Lower lobe of right lung (tissue), 2 donors: Measurements from ENCODE around the gene FOXP1. TPM values are rescaled to one million over a fixed set of nuclear protein-coding genes. Genes with fewer than 3 reads are reported as not detected.

ENCODE experiments used
- ATAC-seq, 2 donors: fragments of 200-7000 bp; cut with Tn5 transposase; one replicate each; pipeline ENCODE4 v1.9.1; 2020 to 2022; ENCODE audit warnings: mild to moderate bottlenecking in 2 of 2, moderate library complexity in 2 of 2
- DNase-seq: peaks from one replicate; pipeline ENCODE4 v3.0.0-alpha.2; 2020
- H3K27ac ChIP-seq: fragments of 200-600 bp; one replicate; pipeline ENCODE4 v1.8.0; 2022
- H3K27me3 ChIP-seq: fragments of 200-600 bp; one replicate; pipeline ENCODE4 v1.8.0; 2022; ENCODE audit warnings: low read depth
- H3K36me3 ChIP-seq: fragments of 200-600 bp; one replicate; pipeline ENCODE4 v1.8.0; 2022; ENCODE audit warnings: mild to moderate bottlenecking
- H3K4me1 ChIP-seq: fragments of 200-600 bp; one replicate; pipeline ENCODE4 v1.8.0; 2022
- H3K4me3 ChIP-seq: fragments of 200-600 bp; one replicate; pipeline ENCODE4 v1.8.0; 2022; ENCODE audit warnings: mild to moderate bottlenecking
- H3K9me3 ChIP-seq: fragments of 200-600 bp; one replicate; pipeline ENCODE4 v1.8.0; 2022
- CTCF ChIP-seq: fragments of 200-600 bp; IDR thresholded peaks from one replicate; pipeline ENCODE4 v1.8.0; 2022; ENCODE audit warnings: antibody characterized with exemption, mild to moderate bottlenecking
- intact Hi-C: fragments of 100-400 bp; cut with DNase I; formaldehyde crosslinking; loops from one replicate; pipeline ENCODE4 v1.11.0; 2022
- total RNA-seq: library from RNA; stranded (reverse); fragmentation: NEBNext Ultra II Directional; extraction: Animal tissue kit (Norgen Biotek cat#: 25700); gene quantifications from one replicate; pipeline ENCODE4 v1.2.1, GENCODE V29; 2021
- donor health status: DM: no; HTN: yes; CAD: no; lungs with severe emphysema.

FOXP1 gene
- total RNA-seq, 1 donor from 2014 or later: 138 TPM

- no peak for TF ChIP-seq CTCF
- H3K9me3 ChIP-seq: no peaks in the 10 kb centered on the region
- intact Hi-C loops: no loop called here
- no peaks in the 10 kb centered on the region for H3K27me3 ChIP-seq
- DNase-seq (no peak), ATAC-seq (no peak)
- H3K4me3 ChIP-seq: no peak overlapping the region
- H3K4me1 ChIP-seq: peaks cover 5% of the 10 kb centered on the region
- no peaks in the 10 kb centered on the region for H3K36me3 ChIP-seq
- no peak overlapping the region for H3K27ac ChIP-seq
Observed at GRCh38 chr3:71148455-71149060, 435.0 kb downstream of the FOXP1 start.

GRCh38 chr3:71146673-71147072 is 436.9 kb downstream of the FOXP1 start:
- no peak for TF ChIP-seq CTCF
- Histone ChIP-seq H3K9me3 (no peaks in the 10 kb centered on the region), H3K4me3 (no peak overlapping the region), H3K27ac (no peak overlapping the region), H3K27me3 (no peaks in the 10 kb centered on the region), H3K36me3 (no peaks in the 10 kb centered on the region), H3K4me1 (peaks cover 8% of the 10 kb centered on the region)
- ATAC-seq (no peak), DNase-seq (no peak)
- intact Hi-C loops: no loop called here

GRCh38 chr3:71145954-71146353 is 437.6 kb downstream of the FOXP1 start:
- TF ChIP-seq CTCF: no peak
- no peak for DNase-seq
- no peak overlapping the region for H3K4me3 ChIP-seq
- no peaks in the 10 kb centered on the region for H3K36me3 ChIP-seq
- H3K4me1 ChIP-seq: peaks cover 8% of the 10 kb centered on the region
- H3K27ac ChIP-seq: no peak overlapping the region
- H3K9me3 ChIP-seq: no peaks in the 10 kb centered on the region
- intact Hi-C loops: no loop called here
- H3K27me3 ChIP-seq: no peaks in the 10 kb centered on the region
- ATAC-seq: no peak

GRCh38 chr3:71144525-71145253 is 438.8 kb downstream of the FOXP1 start:
- DNase-seq: no peak
- Histone ChIP-seq H3K27me3 (no peaks in the 10 kb centered on the region), H3K27ac (no peak overlapping the region), H3K9me3 (no peaks in the 10 kb centered on the region), H3K4me1 (peaks cover 8% of the 10 kb centered on the region), H3K4me3 (no peak overlapping the region), H3K36me3 (no peaks in the 10 kb centered on the region)
- intact Hi-C loops: no loop called here
- no peak for ATAC-seq
- no peak for TF ChIP-seq CTCF

- no peaks in the 10 kb centered on the region for H3K27me3 ChIP-seq
- no peaks in the 10 kb centered on the region for H3K9me3 ChIP-seq
- no peak for DNase-seq
- TF ChIP-seq CTCF: no peak
- intact Hi-C loops: no loop called here
- H3K4me3 ChIP-seq: no peak overlapping the region
- H3K4me1 ChIP-seq: peaks cover 3% of the 10 kb centered on the region
- no peak overlapping the region for H3K27ac ChIP-seq
- H3K36me3 ChIP-seq: no peaks in the 10 kb centered on the region
- no peak for ATAC-seq
Observed at GRCh38 chr3:71143493-71143892, 440.0 kb downstream of the FOXP1 start.
